SK-N-SH (cell line): ENCODE measurements around the gene DDAH2. TPM values are rescaled to one million over a fixed set of nuclear protein-coding genes. Genes with fewer than 3 reads are reported as not detected.

Experiments
- CTCF ChIA-PET: fragments of 300-600, 350-600 bp; formaldehyde crosslinking; extraction: SDS; loops from one replicate; lab custom pipeline; 2021; lab: Yijun Ruan, JAX
- POLR2A ChIA-PET: fragments of 350-600 bp; sonication (Branson Sonifier 250); formaldehyde crosslinking; extraction: SDS; loops from one replicate; lab custom pipeline; 2020; ENCODE audit warnings: antibody characterized with exemption, inconsistent platforms; lab: Yijun Ruan, JAX
- DNase-seq: peaks from one replicate; pipeline ENCODE4 v3.0.0; 2012
- H2AFZ ChIP-seq: fragments of 200-600 bp; sonication (generic); 2 replicates; pipeline ENCODE4 v1.8.1; 2016; ENCODE audit warnings: antibody characterized with exemption, mild to moderate bottlenecking, low read depth
- H3F3A ChIP-seq: fragments of 200-600 bp; sonication (generic); replicated peaks from 2 replicates; pipeline ENCODE3; 2016; ENCODE audit warnings: antibody characterized with exemption, mild to moderate bottlenecking; ENCODE audit not compliant: insufficient read depth
- H3K27ac ChIP-seq, 2 experiments: fragments of 200-500 bp in 1 of 2; fragments of 200-600 bp in 1 of 2; sonication (Bioruptor generic) in 1 of 2; sonication (generic), shearing (Covaris generic) in 1 of 2; 2 replicates each; pipeline versions ENCODE4 v1.5.1 to v1.6.1; 2014 to 2016; ENCODE audit warnings: low read depth in 2 of 2, inconsistent platforms in 1 of 2, low read length in 1 of 2, mild to moderate bottlenecking in 1 of 2, mixed read lengths in 1 of 2
- H3K27me3 ChIP-seq: fragments of 200-600 bp; sonication (generic), shearing (Covaris generic); 2 replicates; pipeline ENCODE4 v1.6.1; 2016; ENCODE audit warnings: mixed run types; ENCODE audit not compliant: insufficient read depth
- H3K36me3 ChIP-seq, 2 experiments: fragments of 200-500 bp in 1 of 2; fragments of 200-600 bp in 1 of 2; sonication (Bioruptor generic) in 1 of 2; sonication (generic) in 1 of 2; replicated peaks in 1 of 2; 2 replicates each; pipeline versions ENCODE3 to v1.5.1; 2014 to 2016; ENCODE audit warnings: low read length in 1 of 2, mild to moderate bottlenecking in 1 of 2; ENCODE audit not compliant: insufficient read depth in 2 of 2, control insufficient read depth in 1 of 2
- H3K4me1 ChIP-seq, 2 experiments: fragments of 200-500 bp in 1 of 2; fragments of 200-600 bp in 1 of 2; sonication (Bioruptor generic) in 1 of 2; sonication (generic), shearing (Covaris generic) in 1 of 2; 2 replicates each; pipeline versions ENCODE4 v1.5.1 to v1.6.1; 2014 to 2016; ENCODE audit warnings: low read depth in 1 of 2, low read length in 1 of 2, mixed run types in 1 of 2; ENCODE audit not compliant: insufficient read depth in 2 of 2, control insufficient read depth in 1 of 2
- H3K4me2 ChIP-seq: fragments of 200-600 bp; sonication (generic), shearing (Covaris generic); 2 replicates; pipeline ENCODE4 v1.6.1; 2017; ENCODE audit warnings: mixed run types
- H3K4me3 ChIP-seq, 2 experiments: fragments of 200-500 bp in 1 of 2; fragments of 200-600 bp in 1 of 2; sonication (Bioruptor generic) in 1 of 2; sonication (generic), shearing (Covaris generic) in 1 of 2; 2 replicates each; pipeline versions ENCODE4 v1.5.1 to v1.8.1; 2014 to 2016; ENCODE audit warnings: low read depth in 2 of 2, inconsistent platforms in 1 of 2, low read length in 1 of 2, mild to moderate bottlenecking in 1 of 2, mixed read lengths in 1 of 2, moderate library complexity in 1 of 2
- H3K79me2 ChIP-seq: fragments of 200-600 bp; sonication (generic); 2 replicates; pipeline ENCODE4 v1.8.1; 2017; ENCODE audit warnings: mild to moderate bottlenecking; ENCODE audit not compliant: insufficient read depth
- H3K9ac ChIP-seq: fragments of 200-600 bp; sonication (generic); 2 replicates; pipeline ENCODE4 v1.6.1; 2017; ENCODE audit warnings: mixed run types
- H3K9me2 ChIP-seq: fragments of 200-600 bp; sonication (generic); 2 replicates; pipeline ENCODE4 v1.6.1; 2017; ENCODE audit warnings: mixed run types
- H3K9me3 ChIP-seq: fragments of 200-600 bp; sonication (generic); 2 replicates; pipeline ENCODE4 v1.6.1; 2017; ENCODE audit warnings: mixed run types, mild to moderate bottlenecking, moderate library complexity
- H4K20me1 ChIP-seq: fragments of 200-600 bp; sonication (generic); 2 replicates; pipeline ENCODE4 v1.6.1; 2017; ENCODE audit warnings: mild to moderate bottlenecking, mixed run types; ENCODE audit not compliant: insufficient read depth
- EP300 ChIP-seq, 2 experiments: IDR thresholded peaks; 2 replicates each; pipeline versions ENCODE4 v1.4.0 to v1.6.1; 2012; ENCODE audit warnings: borderline replicate concordance in 1 of 2, low read depth in 1 of 2, low read length in 1 of 2
- FOXM1 ChIP-seq: IDR thresholded peaks from 2 replicates; pipeline ENCODE4 v1.4.0; 2012; ENCODE audit warnings: low read depth, mild to moderate bottlenecking
- GATA2 ChIP-seq: sonication (generic); formaldehyde crosslinking; IDR thresholded peaks from 2 replicates; pipeline ENCODE4 v1.5.0; 2020; ENCODE audit warnings: mild to moderate bottlenecking, missing genetic modification reagents
- JUND ChIP-seq: IDR thresholded peaks from 2 replicates; pipeline ENCODE4 v1.4.0; 2012
- NRF1 ChIP-seq: IDR thresholded peaks from 2 replicates; pipeline ENCODE4 v1.6.1; 2012; ENCODE audit warnings: low read depth, mild to moderate bottlenecking, low read length
- RFX5 ChIP-seq: IDR thresholded peaks from 2 replicates; pipeline ENCODE4 v1.6.1; 2012; ENCODE audit warnings: mild to moderate bottlenecking, improper control_type of control experiment, low read length
- SIN3A ChIP-seq: IDR thresholded peaks from 2 replicates; pipeline ENCODE4 v1.6.1; 2012; ENCODE audit warnings: low read depth, mild to moderate bottlenecking, low read length, moderate library complexity, borderline replicate concordance
- SMC3 ChIP-seq: IDR thresholded peaks from 2 replicates; pipeline ENCODE4 v1.6.1; 2012; ENCODE audit warnings: low read depth, low read length, improper control_type of control experiment
- TAF1 ChIP-seq: IDR thresholded peaks from 2 replicates; pipeline ENCODE4 v1.6.1; 2012; ENCODE audit warnings: low read depth, mild to moderate bottlenecking, low read length, moderate library complexity, borderline replicate concordance
- USF1 ChIP-seq: IDR thresholded peaks from 2 replicates; pipeline ENCODE4 v1.4.0; 2012; ENCODE audit warnings: low read depth, borderline replicate concordance
- YY1 ChIP-seq: IDR thresholded peaks from 2 replicates; pipeline ENCODE4 v1.4.0; 2012; ENCODE audit warnings: low read depth, mild to moderate bottlenecking
- WGBS: methylation state at CpG from one replicate; pipeline ENCODE4 v1.1.6; 2017; ENCODE audit warnings: low lambda C conversion rate; 5-methylcytosine and 5-hydroxymethylcytosine counted together
- polyA plus RNA-seq, 3 experiments: library from polyadenylated mRNA; depleted of rRNA; stranded (reverse); fragments of >200 nt; gene quantifications; 2 replicates each; pipeline ENCODE4 v1.2.3, GENCODE V29; 2012
- TF ChIP-seq, protein P1 (sequence below): IDR thresholded peaks from 2 replicates; pipeline ENCODE4 v1.4.0; 2012; ENCODE audit warnings: low read depth, borderline replicate concordance
- TF ChIP-seq, protein P2 (sequence below): fragments of 150-350 bp; IDR thresholded peaks from 2 replicates; pipeline ENCODE4 v1.6.1; 2016; ENCODE audit warnings: mild to moderate bottlenecking, low read depth, low read length
- TF ChIP-seq, protein P3 (sequence below): fragments of 150-350 bp; IDR thresholded peaks from 2 replicates; pipeline ENCODE4 v1.6.1; 2017; ENCODE audit warnings: antibody characterized with exemption, low read length, low read depth, borderline replicate concordance
- TF ChIP-seq, protein P4 (sequence below): IDR thresholded peaks from 2 replicates; pipeline ENCODE4; 2012

DDAH2 gene
- polyA plus RNA-seq, 1 of the 3 experiments (the other 2 are of a cell fraction): 180 TPM

DNA sequence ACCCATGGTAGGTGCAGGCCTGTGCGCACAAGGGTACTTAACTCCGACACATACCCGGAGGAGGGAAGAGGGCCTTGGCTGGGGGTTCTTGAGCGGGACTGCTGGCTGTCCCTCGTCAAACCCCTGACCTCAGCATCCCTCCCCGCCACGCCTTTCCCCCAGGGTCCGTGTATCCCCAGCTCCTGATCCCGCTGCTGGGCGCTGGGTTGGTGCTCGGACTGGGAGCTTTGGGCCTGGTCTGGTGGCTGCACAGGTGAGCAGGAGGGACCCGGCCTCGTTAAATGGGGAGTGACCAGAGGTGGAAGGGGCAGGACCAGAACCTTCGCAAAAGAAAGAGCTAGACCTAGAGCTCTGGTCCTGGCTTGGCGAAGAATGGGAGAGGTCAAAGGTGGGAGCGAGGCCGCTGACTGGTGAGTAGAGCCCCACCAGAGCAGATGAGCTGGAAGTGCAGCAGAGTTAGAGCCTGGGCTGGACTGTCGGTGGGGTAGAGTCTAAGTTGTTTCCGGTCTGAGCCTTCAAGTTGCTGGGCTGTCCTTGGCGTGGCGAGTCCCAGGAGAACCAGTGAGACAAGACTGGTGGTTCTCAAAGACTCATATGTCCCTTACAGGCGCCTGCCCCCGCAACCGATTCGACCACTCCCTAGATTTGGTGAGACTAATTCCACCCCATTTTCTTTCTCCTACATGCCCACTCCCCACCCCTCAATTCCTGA lies 5.0 kb downstream of the DDAH2 start:
- no peak overlapping the region for H2AFZ ChIP-seq
- 96% methylated on average over 17 of the region's 25 CpGs for WGBS

GRCh38 chr6:31723245-31723979 lies 5.7 kb downstream of the DDAH2 start, which contains the start of gene MPIG6B:
MPIG6B (plus strand) TSS chr6:31723373; CDS start chr6:31723384, 11 bp downstream.
- H3K4me2 ChIP-seq: no peak within 1 kb of the TSS
- no peak within 1 kb of the TSS for H3K4me3 ChIP-seq
- H3K9me2 ChIP-seq: no peaks in the 10 kb centered on the region
- no peak for DNase-seq
- H3K9ac ChIP-seq: no peak within 1 kb of the TSS
- H3K27me3 ChIP-seq: no peaks in the 10 kb centered on the region
- no peaks in the 10 kb centered on the region for H3K9me3 ChIP-seq
- H2AFZ ChIP-seq: no peak within 1 kb of the TSS
- ChIA-PET POLR2A (no interaction called here), CTCF (interaction anchor here (0.9 to 1.6 kb wide), 4 partner anchors 9 to 72 kb away, joined by 3 to 4 read pairs (median 4); partner anchors contain the start of gene VARS1)
- WGBS: 89% methylated on average over 43 of the region's 46 CpGs
- peaks cover 20 to 26% of the 10 kb centered on the region in 2 experiments for H3K36me3 ChIP-seq
- H4K20me1 ChIP-seq: no peaks in the 10 kb centered on the region
- H3K79me2 ChIP-seq: peaks cover 2% of the 10 kb centered on the region; the same call in 1 of the 2 replicates
- H3K27ac ChIP-seq: no peak within 1 kb of the TSS
- H3K4me1 ChIP-seq: peaks cover 0 to 1% of the 10 kb centered on the region in 2 experiments; a peak in 1 of 4 replicates
- no peaks in the 10 kb centered on the region for H3F3A ChIP-seq
- TF ChIP-seq RFX5: no peak
- TF ChIP-seq NRF1: no peak
- TF ChIP-seq FOXM1: no peak
- TF ChIP-seq, protein P1, sequence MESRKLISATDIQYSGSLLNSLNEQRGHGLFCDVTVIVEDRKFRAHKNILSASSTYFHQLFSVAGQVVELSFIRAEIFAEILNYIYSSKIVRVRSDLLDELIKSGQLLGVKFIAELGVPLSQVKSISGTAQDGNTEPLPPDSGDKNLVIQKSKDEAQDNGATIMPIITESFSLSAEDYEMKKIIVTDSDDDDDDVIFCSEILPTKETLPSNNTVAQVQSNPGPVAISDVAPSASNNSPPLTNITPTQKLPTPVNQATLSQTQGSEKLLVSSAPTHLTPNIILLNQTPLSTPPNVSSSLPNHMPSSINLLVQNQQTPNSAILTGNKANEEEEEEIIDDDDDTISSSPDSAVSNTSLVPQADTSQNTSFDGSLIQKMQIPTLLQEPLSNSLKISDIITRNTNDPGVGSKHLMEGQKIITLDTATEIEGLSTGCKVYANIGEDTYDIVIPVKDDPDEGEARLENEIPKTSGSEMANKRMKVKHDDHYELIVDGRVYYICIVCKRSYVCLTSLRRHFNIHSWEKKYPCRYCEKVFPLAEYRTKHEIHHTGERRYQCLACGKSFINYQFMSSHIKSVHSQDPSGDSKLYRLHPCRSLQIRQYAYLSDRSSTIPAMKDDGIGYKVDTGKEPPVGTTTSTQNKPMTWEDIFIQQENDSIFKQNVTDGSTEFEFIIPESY: no peak
- no peak for TF ChIP-seq SIN3A
- TF ChIP-seq, protein P2, sequence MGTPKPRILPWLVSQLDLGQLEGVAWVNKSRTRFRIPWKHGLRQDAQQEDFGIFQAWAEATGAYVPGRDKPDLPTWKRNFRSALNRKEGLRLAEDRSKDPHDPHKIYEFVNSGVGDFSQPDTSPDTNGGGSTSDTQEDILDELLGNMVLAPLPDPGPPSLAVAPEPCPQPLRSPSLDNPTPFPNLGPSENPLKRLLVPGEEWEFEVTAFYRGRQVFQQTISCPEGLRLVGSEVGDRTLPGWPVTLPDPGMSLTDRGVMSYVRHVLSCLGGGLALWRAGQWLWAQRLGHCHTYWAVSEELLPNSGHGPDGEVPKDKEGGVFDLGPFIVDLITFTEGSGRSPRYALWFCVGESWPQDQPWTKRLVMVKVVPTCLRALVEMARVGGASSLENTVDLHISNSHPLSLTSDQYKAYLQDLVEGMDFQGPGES: no peak
- TF ChIP-seq EP300 (IDR thresholded peaks at IDR 0.05; ENCODE audit: borderline replicate concordance in 1 of 2, low read depth in 1 of 2, low read length in 1 of 2): no peak
- TF ChIP-seq YY1: no peak
- TF ChIP-seq TAF1: no peak

More for the DNA sequence above, 5.0 kb downstream of the DDAH2 start:
- ChIA-PET POLR2A (no interaction called here), CTCF (interaction anchor here (0.9 to 1.6 kb wide), 4 partner anchors 10 to 72 kb away, joined by 3 to 4 read pairs (median 4); partner anchors contain the start of gene VARS1)
- peaks cover 5% of the 10 kb centered on the region; the same call in 1 of the 2 replicates for H4K20me1 ChIP-seq
- H3K4me1 ChIP-seq: peaks cover 6 to 7% of the 10 kb centered on the region in 2 experiments; a peak in 1 of 4 replicates
- H3F3A ChIP-seq: peaks cover 4% of the 10 kb centered on the region
- H3K79me2 ChIP-seq: peaks cover 9% of the 10 kb centered on the region; the same call in 1 of the 2 replicates
- no peak overlapping the region for H3K4me3 ChIP-seq
- no peak overlapping the region for H3K9ac ChIP-seq
- peaks cover 21 to 26% of the 10 kb centered on the region in 2 experiments for H3K36me3 ChIP-seq
- no peak for DNase-seq
- H3K9me2 ChIP-seq: no peaks in the 10 kb centered on the region
- no peaks in the 10 kb centered on the region for H3K9me3 ChIP-seq
- H3K4me2 ChIP-seq: no peak overlapping the region
- no peaks in the 10 kb centered on the region for H3K27me3 ChIP-seq
- H3K27ac ChIP-seq: no peak overlapping the region
- no peak for TF ChIP-seq GATA2 (CRISPR knock-in tag)
- TF ChIP-seq NRF1: no peak
- no peak for TF ChIP-seq YY1
- no peak for TF ChIP-seq FOXM1
- TF ChIP-seq JUND: no peak
- TF ChIP-seq, protein P3, sequence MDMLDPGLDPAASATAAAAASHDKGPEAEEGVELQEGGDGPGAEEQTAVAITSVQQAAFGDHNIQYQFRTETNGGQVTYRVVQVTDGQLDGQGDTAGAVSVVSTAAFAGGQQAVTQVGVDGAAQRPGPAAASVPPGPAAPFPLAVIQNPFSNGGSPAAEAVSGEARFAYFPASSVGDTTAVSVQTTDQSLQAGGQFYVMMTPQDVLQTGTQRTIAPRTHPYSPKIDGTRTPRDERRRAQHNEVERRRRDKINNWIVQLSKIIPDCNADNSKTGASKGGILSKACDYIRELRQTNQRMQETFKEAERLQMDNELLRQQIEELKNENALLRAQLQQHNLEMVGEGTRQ: no peak
- TF ChIP-seq SIN3A: no peak
- TF ChIP-seq, protein P4, sequence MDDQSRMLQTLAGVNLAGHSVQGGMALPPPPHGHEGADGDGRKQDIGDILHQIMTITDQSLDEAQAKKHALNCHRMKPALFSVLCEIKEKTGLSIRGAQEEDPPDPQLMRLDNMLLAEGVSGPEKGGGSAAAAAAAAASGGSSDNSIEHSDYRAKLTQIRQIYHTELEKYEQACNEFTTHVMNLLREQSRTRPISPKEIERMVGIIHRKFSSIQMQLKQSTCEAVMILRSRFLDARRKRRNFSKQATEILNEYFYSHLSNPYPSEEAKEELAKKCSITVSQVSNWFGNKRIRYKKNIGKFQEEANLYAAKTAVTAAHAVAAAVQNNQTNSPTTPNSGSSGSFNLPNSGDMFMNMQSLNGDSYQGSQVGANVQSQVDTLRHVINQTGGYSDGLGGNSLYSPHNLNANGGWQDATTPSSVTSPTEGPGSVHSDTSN: no peak
- no peak for TF ChIP-seq USF1
- TF ChIP-seq TAF1: no peak
- no peak for TF ChIP-seq SMC3
